Measurements from ENCODE around the gene KRTAP9-1.
"Not testable (repeated sequence)": the region's sequence is repeated elsewhere in the genome, so short reads cannot be mapped to it uniquely, and the experiment has no call there.

Gene KRTAP9-1

GRCh38 chr17:41189837-41190318 is at the start of gene KRTAP9-1:
TSS of gene KRTAP9-1 (plus strand) at chr17:41189887. CDS start at chr17:41189887, 0 bp downstream.
- H3K4me2 ChIP-seq (ENCODE audit: low read depth, low read length, poor library complexity, severe bottlenecking); H3K27me3 ChIP-seq (ENCODE audit: insufficient read depth, low read length, poor library complexity, severe bottlenecking); H3F3A ChIP-seq (ENCODE audit: low read depth); H4K20me1 ChIP-seq (ENCODE audit: insufficient read depth, low read length, poor library complexity, severe bottlenecking); H3K9me2 ChIP-seq (replicated peaks; ENCODE audit: low read depth, low read length); H2AFZ ChIP-seq (ENCODE audit: low read length); H3K36me3 ChIP-seq (ENCODE audit: insufficient read depth, low read length); H3K4me1 ChIP-seq (ENCODE audit: insufficient read depth, low read length, poor library complexity, severe bottlenecking); H3K79me2 ChIP-seq (ENCODE audit: insufficient read depth, low read length); H3K4me3 ChIP-seq (ENCODE audit: low read length, poor library complexity, severe bottlenecking); H3K9ac ChIP-seq (ENCODE audit: low read depth, low read length, poor library complexity, severe bottlenecking); H3K9me3 ChIP-seq (ENCODE audit: insufficient read depth, low read depth, low read length): not testable (repeated sequence)

GRCh38 chr17:41140360-41141131 is 49.1 kb upstream of the KRTAP9-1 start, which contains the start of gene KRTAP4-6:
TSS of gene KRTAP4-6 (minus strand) at chr17:41140544. CDS start at chr17:41140487, 57 bp downstream.
- no peaks in the 10 kb centered on the region for H3K4me1 ChIP-seq (ENCODE audit: insufficient read depth, low read length, poor library complexity, severe bottlenecking)
- no peaks in the 10 kb centered on the region for H3F3A ChIP-seq (ENCODE audit: low read depth)
- H3K36me3 ChIP-seq (ENCODE audit: insufficient read depth, low read length), result no peaks in the 10 kb centered on the region
- no peaks in the 10 kb centered on the region for H3K79me2 ChIP-seq (ENCODE audit: insufficient read depth, low read length)
- no peaks in the 10 kb centered on the region for H3K27me3 ChIP-seq (ENCODE audit: insufficient read depth, low read length, poor library complexity, severe bottlenecking)
- no peak within 1 kb of the TSS for H2AFZ ChIP-seq (ENCODE audit: low read length)
- no peak within 1 kb of the TSS for H3K9ac ChIP-seq (ENCODE audit: low read depth, low read length, poor library complexity, severe bottlenecking)
- no peaks in the 10 kb centered on the region for H4K20me1 ChIP-seq (ENCODE audit: insufficient read depth, low read length, poor library complexity, severe bottlenecking)
- H3K4me3 ChIP-seq (ENCODE audit: low read length, poor library complexity, severe bottlenecking), result no peak within 1 kb of the TSS
- TF ChIP-seq EZH2phosphoT487 (IDR thresholded peaks at IDR 0.05; ENCODE audit: borderline replicate concordance) (no peak), CTCF (conservative IDR thresholded peaks at IDR 0.05; ENCODE audit: low read length) (no peak)
- no peak within 1 kb of the TSS for H3K4me2 ChIP-seq (ENCODE audit: low read depth, low read length, poor library complexity, severe bottlenecking)
- no peaks in the 10 kb centered on the region for H3K9me2 ChIP-seq (replicated peaks; ENCODE audit: low read depth, low read length)
- peaks cover 9% of the 10 kb centered on the region; the same call in 1 of the 2 replicates for H3K9me3 ChIP-seq (ENCODE audit: insufficient read depth, low read depth, low read length)

- H3K9me3 ChIP-seq (ENCODE audit: insufficient read depth, low read depth, low read length), result peaks cover 9% of the 10 kb centered on the region; the same call in 1 of the 2 replicates
- no peaks in the 10 kb centered on the region for H4K20me1 ChIP-seq (ENCODE audit: insufficient read depth, low read length, poor library complexity, severe bottlenecking)
- TF ChIP-seq EZH2phosphoT487 (IDR thresholded peaks at IDR 0.05; ENCODE audit: borderline replicate concordance), result no peak
- TF ChIP-seq CTCF (conservative IDR thresholded peaks at IDR 0.05; ENCODE audit: low read length), result no peak
- H3K36me3 ChIP-seq (ENCODE audit: insufficient read depth, low read length), result no peaks in the 10 kb centered on the region
- H3K4me1 ChIP-seq (ENCODE audit: insufficient read depth, low read length, poor library complexity, severe bottlenecking), result no peaks in the 10 kb centered on the region
- H2AFZ ChIP-seq (ENCODE audit: low read length), result no peak overlapping the region
- H3K9ac ChIP-seq (ENCODE audit: low read depth, low read length, poor library complexity, severe bottlenecking), result no peak overlapping the region
- H3K4me2 ChIP-seq (ENCODE audit: low read depth, low read length, poor library complexity, severe bottlenecking), result no peak overlapping the region
- H3K4me3 ChIP-seq (ENCODE audit: low read length, poor library complexity, severe bottlenecking), result no peak overlapping the region
- no peaks in the 10 kb centered on the region for H3K9me2 ChIP-seq (replicated peaks; ENCODE audit: low read depth, low read length)
- no peaks in the 10 kb centered on the region for H3K79me2 ChIP-seq (ENCODE audit: insufficient read depth, low read length)
- no peaks in the 10 kb centered on the region for H3K27me3 ChIP-seq (ENCODE audit: insufficient read depth, low read length, poor library complexity, severe bottlenecking)
- no peaks in the 10 kb centered on the region for H3F3A ChIP-seq (ENCODE audit: low read depth)
These were observed 48.3 kb upstream of the KRTAP9-1 start for GRCh38 chr17:41141361-41141760.
